ENCODE measurements around the gene IDH1. TPM values are rescaled to one million over a fixed set of nuclear protein-coding genes. Genes with fewer than 3 reads are reported as not detected.

The IDH1 gene
- 10 to 100 TPM; 28.7 to 50.6 TPM for total RNA-seq

GRCh38 chr2:208254871-208255556, at the start of gene IDH1:
IDH1 (minus strand) TSS chr2:208255071; CDS start chr2:208251551, 3,520 bp downstream.
- intact Hi-C loops (cut with DNase I), result no loop called here
- ATAC-seq (peak; percentile 94), DNase-seq (peak; percentile 97 to 99 (median 98))
- 1% methylated on average over 17 to 48 of the region's 48 CpGs for WGBS, 2 donors
- TF ChIP-seq POLR2A (IDR thresholded peaks at IDR 0.05) (peak in 2 of 3 donors; percentile 79), CTCF (IDR thresholded peaks at IDR 0.05) (peak in 6 of 7 experiments; percentile 33 to 55 (median 48))
- Histone ChIP-seq H3K36me3 (replicated peaks in 1 of 2; ENCODE audit: insufficient read depth in 1 of 2, low read depth in 2 of 2) (peaks cover 0 to 2% of the 10 kb centered on the region in 2 donors), H3K27ac (peak within 1 kb of the TSS; percentile 62 to 90 (median 83)), H3K9me3 (no peaks in the 10 kb centered on the region), H3K4me3 (peak within 1 kb of the TSS; percentile 80 to 94), H3K4me1 (peaks cover 40% of the 10 kb centered on the region), H3K27me3 (no peaks in the 10 kb centered on the region)

GRCh38 chr2:208304157-208304556, 49.3 kb upstream of the IDH1 start:
- DNase-seq (no peak), ATAC-seq (no peak)
- no peak overlapping the region for H3K4me3 ChIP-seq
- intact Hi-C loops (cut with DNase I), result no loop called here
- 79 to 88% methylated on average over 4 of the region's 4 CpGs for WGBS, 2 donors
- H3K9me3 ChIP-seq, result no peaks in the 10 kb centered on the region
- no peak overlapping the region for H3K27ac ChIP-seq
- TF ChIP-seq POLR2A (IDR thresholded peaks at IDR 0.05), result no peak
- TF ChIP-seq CTCF (IDR thresholded peaks at IDR 0.05), result no peak
- peaks cover 11 to 27% of the 10 kb centered on the region in 2 donors for H3K36me3 ChIP-seq (replicated peaks in 1 of 2; ENCODE audit: insufficient read depth in 1 of 2, low read depth in 2 of 2)
- no peaks in the 10 kb centered on the region for H3K4me1 ChIP-seq
- no peaks in the 10 kb centered on the region for H3K27me3 ChIP-seq

GRCh38 chr2:208300847-208301618, 46.2 kb upstream of the IDH1 start:
- peaks cover 11 to 33% of the 10 kb centered on the region in 2 donors for H3K36me3 ChIP-seq (replicated peaks in 1 of 2; ENCODE audit: insufficient read depth in 1 of 2, low read depth in 2 of 2)
- H3K27ac ChIP-seq, result no peak overlapping the region
- H3K27me3 ChIP-seq, result no peaks in the 10 kb centered on the region
- no peak overlapping the region for H3K4me3 ChIP-seq
- 89 to 91% methylated on average over 5 of the region's 5 CpGs for WGBS, 2 donors
- H3K4me1 ChIP-seq, result no peaks in the 10 kb centered on the region
- DNase-seq, result no peak
- no peak for TF ChIP-seq CTCF (IDR thresholded peaks at IDR 0.05)
- TF ChIP-seq POLR2A (IDR thresholded peaks at IDR 0.05), result no peak
- no peaks in the 10 kb centered on the region for H3K9me3 ChIP-seq
- intact Hi-C loops (cut with DNase I), result no loop called here
- no peak for ATAC-seq

GRCh38 chr2:208297961-208298360, 43.1 kb upstream of the IDH1 start:
- Histone ChIP-seq H3K4me1 (no peaks in the 10 kb centered on the region), H3K27me3 (no peaks in the 10 kb centered on the region), H3K9me3 (no peaks in the 10 kb centered on the region), H3K27ac (no peak overlapping the region), H3K4me3 (no peak overlapping the region), H3K36me3 (replicated peaks in 1 of 2; ENCODE audit: insufficient read depth in 1 of 2, low read depth in 2 of 2) (peaks cover 0 to 22% of the 10 kb centered on the region in 2 donors)
- 82 to 85% methylated on average over 1 of the region's 1 CpG for WGBS, 2 donors
- ATAC-seq (no peak), DNase-seq (no peak)
- TF ChIP-seq CTCF (IDR thresholded peaks at IDR 0.05) (no peak), POLR2A (IDR thresholded peaks at IDR 0.05) (no peak)
- intact Hi-C loops (cut with DNase I), result no loop called here

Measured in body of pancreas (tissue), 4 donors.